GM19351 (cell line): ENCODE measurements around the gene SLC44A4.
"Not testable (repeated sequence)": the region's sequence is repeated elsewhere in the genome, so short reads cannot be mapped to it uniquely, and the experiment has no call there.

ENCODE experiments used
- ATAC-seq: cut with Tn5 transposase; IDR thresholded peaks from one replicate; pipeline ENCODE4 v1.9.1; 2021; ENCODE audit warnings: mild to moderate bottlenecking, moderate library complexity; ENCODE audit not compliant: unreplicated experiment

Gene SLC44A4

DNA sequence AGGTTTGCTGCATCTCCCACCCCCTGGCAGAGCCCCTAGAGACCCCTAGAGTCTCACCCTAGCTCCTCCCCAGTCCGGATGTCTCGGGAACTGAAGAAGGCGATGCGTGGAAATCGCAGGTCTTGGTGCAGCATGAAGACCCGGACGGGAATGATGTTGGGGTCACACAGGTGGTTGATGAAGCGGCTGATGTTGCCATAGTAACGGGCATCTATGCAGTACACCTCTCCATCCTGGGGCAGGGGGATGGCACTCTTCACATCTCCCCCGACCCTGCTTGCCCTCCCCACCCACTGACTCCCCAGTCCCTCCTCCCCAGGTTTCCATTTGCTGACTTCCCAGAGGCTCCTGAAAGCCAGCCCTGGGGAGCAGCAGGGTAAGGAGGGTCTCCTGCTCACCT is 1.8 kb upstream of the SLC44A4 start:
- no peak for ATAC-seq

DNA sequence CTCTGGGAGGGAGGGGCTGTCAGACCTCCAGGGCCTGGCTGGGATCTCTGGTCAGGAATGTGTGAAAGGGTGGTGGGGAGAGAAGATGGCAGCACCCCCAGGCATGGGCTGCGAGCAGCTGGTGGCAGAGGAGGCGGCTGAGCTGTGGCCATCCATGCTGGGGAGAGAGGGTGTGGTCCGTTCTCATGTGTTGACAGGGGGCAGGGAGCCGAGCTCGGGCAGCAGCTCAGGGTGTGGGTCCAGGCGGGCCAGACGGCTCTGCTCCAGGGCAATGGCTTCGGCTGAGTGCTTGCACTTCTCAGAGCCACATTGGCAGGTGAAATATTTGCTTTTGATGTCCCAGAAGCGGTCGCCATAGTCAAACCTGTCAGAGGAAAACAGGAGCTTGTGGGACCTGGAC is 1.1 kb upstream of the SLC44A4 start:
- ATAC-seq: no peak

DNA sequence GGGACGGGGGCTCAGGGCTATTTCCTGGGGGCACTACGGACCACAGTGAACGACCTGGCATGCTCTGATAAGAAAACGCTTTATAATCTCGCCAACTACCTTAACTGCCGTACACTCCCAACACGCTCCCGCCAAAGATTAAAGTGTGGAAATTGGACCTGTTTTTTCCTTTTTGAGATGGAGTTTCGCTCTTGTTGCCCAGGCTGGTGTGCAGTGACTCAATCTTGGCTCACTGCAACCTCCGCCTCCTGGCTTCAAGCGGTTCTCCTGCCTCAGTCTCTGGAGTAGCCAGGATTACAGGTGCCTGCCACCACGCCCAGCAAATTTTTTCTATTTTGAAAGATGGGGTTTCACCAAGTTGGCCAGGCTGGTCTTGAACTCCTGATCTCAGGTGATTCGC is 346 bp upstream of the SLC44A4 start:
- ATAC-seq: no peak

DNA sequence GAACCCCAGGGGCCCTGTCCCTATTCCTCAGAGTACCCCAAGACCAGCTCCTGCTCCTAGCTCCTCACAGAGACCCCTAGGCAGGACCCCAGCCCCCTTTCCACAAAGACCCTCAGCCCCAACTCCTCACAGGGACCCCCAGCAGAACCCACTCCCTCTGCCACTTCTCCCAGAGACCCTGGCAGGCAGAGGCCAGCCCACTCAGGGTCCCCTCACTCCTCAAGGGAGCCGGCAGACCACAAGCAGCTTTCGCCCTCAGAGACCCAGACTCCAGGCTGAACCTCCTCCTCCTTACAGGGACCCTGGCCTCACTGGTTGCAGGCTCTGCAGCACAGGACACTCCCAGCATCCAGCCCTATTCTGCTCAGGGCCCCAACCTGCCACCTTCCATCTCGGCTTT is 575 bp downstream of the SLC44A4 start:
- ATAC-seq: no peak

DNA sequence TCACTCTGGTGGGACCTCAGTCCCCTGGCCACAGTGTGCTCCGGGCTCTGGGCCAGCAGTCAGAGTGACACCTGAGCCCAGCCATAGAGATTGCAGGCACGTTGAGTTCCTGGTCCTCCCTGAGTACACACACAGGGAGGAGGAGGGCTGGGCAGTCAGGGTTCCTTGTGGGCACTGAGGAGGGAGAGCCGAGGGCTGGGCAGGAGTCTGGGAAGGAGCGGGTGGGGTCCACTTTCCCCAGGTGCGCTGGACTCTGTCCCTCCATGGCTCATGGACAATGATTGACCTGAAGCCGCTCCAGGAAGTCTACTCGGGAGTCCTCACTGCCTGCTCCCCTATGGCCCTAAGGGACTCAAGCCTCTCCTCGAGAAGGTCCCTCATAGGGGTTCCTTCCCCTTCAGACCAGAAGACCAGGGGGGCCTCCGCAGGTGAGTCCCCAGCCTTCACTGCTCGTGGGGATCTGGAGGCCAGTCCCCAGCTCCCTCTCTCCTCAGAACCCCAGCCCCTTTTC is 1.1 kb downstream of the SLC44A4 start:
- no peak for ATAC-seq

DNA sequence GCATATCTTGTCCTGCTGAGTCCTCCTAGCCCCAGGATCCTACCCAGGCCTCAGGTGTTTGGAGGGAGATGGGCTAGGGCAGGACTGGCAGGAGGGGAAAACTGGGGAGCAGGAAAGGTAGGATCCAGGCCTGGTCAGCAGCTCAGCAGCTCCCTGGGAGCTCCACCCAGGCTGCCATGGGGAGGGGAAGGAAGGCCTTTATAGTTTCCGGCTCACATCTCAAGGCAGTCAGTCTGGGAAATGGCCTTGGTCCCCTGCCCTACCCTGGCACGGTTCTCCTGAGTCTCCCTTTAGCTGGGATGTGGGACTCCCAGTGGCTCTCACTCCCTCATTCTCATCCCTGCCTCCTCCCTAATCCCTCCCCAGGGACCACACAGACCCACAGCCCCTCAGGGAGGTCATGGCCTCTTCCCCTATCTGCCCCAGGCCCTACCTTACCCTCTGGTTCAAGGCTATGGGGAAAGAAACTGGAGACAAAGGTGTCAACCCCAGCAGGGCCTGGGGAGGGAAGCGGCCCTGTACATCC is 1.6 kb downstream of the SLC44A4 start:
- no peak for ATAC-seq

DNA sequence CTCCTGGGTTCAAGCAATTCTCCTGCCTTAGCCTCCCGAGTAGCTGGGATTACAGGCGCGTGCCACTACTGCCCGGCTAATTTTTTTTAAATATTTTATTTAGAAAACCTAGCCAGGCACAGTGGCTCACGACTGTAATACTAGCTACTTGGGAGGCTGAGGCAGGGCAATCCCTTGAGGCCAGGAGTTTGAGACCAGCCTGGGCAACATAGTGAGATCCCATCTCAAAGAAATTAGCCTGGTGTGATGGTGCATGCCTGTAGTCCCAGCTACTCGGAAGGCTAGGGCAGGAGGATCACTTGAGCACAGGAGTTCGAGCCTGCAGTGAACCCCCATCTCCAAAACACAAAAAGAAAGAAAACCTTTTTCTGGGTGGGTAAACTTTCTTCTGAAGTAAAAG is 2.4 kb downstream of the SLC44A4 start:
- no peak for ATAC-seq

DNA sequence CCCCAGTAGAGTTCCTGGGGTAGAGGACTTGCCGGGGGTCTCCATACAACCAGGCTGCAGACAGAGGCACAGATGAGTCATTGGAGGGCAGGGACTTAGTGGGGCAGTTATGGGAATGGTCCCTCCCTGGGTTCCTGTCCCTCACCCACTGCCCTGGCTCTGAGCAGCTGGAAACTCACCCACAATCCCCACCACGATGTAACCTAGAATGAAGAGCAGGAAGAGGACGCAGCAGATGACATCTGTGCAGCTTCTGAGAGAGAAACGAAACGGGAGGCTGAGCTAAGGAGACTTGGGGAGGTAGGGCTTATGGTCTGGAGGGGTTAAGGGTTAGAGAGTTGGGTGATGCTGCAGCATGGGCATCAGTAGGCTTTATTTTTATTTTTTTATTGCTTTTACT is 2.9 kb downstream of the SLC44A4 start:
- ATAC-seq: no peak

DNA sequence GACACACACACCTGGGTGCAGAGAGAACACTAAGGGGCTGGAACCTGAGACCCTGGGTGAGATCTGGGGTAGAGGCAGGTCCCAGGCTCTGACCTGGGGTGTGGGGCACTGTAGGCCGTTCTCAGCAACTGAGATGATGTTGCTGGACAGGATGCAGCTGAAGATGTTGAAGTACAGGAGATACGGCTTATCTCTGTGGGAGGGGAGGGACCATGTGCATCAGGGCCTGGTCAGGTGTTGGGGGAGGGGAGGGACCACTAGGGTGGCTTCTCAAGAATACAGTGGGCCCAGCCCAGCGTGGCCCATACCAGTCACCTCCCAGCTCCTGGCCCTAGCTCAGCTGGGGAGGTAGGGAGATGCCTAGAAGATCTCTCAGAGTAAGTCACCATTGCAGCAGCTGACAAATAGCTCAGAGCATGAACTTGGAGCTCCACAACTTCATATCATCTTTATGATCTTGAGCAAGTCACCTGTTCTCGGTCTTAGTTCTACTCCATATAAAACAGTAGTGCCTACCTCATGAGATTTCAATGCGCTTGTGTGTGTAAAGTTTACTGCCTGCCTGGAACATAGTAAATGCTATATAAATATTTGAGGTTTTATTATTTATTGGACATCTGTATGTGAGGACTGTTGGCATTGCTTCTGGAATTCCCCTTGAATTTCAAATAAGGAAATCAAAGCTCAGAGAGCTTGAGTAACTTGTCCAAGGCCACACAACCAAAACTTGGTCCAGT is 3.8 kb downstream of the SLC44A4 start:
- ATAC-seq: no peak

DNA sequence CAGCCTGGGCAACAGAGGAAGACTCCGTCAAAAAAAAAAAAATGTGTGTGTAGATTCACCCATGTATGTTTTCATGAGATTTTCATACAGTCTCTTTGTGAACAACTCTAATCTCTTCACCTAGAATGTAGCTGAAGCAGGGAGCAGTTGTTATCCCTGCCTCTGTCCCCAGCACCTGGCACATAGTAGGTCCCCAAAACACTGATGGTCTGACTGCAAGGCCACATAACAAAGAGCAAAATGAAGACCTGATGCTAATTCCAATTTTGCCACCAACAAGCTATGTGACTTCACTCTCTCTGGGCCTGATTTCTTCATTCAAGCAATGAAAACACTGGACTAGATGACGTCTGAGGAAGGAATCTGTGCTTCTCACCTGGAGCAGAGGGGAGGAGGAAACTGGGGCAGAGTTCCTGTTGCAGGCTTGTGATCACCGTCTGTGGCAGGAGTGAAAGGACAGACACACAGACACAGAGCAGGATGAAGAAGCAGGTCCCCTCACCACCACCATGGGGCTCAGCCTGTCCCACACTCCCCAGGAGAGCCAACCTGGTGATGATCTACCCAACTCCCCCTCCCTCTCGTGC is 4.6 kb downstream of the SLC44A4 start:
- no peak for ATAC-seq

DNA sequence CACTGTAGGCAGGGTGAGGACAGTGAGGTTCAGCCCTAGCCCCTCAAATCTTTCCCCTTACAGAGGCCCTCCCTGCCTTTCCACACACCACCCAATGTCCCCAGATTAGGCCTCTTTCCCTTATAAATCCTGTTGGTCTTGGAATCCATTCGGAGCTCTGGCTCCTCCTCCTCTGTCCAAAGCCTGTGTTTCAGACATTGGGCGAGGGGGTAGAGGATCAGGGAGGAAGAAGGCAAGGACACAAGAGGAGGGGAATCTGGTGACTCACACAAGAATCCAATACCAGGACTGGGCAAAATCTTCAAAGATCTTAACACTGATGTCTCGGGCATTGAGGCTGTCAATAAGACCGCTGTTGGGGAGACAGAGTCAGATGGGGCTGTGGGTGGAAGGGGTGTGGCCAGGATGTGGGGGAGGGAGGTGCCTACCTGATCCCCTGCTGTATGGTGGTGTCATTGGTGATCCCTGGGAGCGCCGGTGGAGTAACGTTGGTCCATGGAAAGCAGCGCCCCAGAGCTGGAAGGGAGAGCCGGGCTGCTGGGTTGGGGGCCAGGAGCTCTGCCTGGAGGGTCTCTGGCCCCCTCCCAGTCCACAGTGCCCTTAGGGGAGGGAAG is 7.6 kb downstream of the SLC44A4 start:
- ATAC-seq: no peak

DNA sequence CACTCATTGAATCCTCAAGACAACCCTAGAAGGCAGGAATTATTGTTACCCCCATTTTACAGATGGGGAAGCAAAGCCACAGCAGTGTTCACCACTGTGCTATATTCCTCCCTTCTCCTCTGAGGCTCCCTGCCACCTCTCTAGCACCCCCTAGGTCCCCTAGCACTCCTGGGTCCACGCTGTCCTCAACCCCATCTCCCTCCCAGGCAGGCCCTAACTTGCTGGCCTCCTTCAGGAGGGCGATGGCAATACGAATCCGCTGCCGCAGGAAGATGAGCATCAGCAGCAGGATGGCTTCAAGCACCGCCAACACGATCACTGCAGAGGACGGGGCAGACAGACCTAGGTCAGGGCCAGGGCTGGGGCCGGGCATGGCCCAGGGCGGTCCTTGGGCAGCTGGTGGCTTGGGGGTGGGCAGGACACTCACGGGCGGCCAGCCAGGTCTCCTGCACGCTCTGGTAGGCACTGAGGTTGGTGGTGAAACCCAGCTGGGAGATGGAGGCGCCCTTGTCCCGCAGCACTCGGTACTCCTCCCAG is 8.3 kb downstream of the SLC44A4 start:
- ATAC-seq: no peak

DNA sequence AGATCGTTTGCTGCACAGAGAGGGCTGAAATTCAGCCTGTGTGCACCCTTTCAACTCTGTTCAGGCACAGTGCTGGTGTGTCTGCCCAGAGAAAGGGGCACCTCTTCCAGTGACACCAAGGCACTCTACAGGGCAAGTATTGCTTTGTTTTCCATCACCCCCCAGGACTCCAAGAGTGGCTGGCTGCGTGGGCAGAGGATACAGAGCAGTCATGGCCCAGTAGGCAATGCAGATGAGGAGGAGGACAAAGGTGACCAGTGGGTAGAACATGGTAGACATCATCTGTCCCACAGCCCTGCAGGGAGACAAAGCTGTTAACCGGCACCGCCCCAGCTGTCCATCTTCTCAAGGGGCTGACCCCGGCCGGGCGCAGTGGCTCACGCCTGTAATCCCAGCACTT is 9.5 kb downstream of the SLC44A4 start:
- ATAC-seq: no peak

DNA sequence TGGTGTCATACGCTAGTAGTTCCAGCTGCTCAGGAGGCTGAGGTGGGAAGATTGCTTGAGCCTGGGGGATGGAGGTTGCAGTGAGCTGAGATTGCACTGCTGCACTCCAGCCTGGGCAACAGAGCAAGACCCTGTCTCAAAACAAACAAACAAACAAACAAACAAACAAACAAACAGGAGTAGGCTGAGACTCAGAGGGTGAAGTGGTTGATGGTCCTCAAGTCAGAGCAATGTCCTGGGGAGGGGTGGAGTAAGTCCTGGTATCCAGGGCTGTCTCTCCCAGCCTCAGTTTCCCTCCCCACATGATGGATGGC is 10.2 kb downstream of the SLC44A4 start:
- ATAC-seq: not testable (repeated sequence)

DNA sequence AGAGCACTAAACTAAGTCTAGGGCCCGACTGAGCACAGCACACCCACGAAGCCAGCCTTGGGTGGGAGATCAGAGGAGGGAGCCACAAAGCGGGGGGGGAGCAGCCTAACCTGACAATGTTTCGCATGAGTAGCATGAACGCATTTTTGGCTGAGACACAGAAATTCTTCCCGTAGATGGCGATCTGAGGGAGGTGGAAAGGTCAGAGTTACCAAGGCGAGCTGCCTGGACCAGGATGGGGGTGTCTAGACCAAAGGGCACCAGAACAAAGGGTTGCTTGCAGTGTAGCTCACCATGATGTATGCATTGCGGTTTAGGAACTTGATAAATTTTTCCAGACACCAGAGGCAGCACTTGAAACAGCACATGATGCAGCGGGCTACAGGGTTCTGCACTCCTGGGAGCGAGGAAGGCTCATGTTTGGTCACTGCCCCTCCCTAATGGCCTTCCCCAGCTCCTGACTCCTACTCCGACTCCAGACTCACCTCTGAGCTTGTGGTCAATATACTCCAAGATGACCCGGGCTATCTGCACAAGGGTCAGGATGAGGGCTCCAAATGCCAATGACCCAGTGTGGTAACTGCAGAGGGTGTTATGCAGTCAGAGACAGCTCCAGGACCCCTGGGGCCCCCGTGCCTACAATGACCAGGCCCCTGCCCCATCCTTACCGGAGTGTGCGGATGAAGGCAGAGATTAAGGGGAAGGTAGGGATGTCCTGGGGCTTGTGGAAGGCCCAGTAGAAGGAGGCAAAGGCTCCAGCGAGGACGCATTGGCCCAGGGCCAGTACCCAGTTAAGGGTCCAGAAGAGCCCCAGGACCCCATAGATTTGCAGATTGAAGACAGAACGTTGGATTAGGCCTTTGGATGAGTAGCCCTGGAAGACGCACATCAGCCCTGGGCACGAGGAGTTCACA is 13.3 kb downstream of the SLC44A4 start:
- ATAC-seq: no peak

DNA sequence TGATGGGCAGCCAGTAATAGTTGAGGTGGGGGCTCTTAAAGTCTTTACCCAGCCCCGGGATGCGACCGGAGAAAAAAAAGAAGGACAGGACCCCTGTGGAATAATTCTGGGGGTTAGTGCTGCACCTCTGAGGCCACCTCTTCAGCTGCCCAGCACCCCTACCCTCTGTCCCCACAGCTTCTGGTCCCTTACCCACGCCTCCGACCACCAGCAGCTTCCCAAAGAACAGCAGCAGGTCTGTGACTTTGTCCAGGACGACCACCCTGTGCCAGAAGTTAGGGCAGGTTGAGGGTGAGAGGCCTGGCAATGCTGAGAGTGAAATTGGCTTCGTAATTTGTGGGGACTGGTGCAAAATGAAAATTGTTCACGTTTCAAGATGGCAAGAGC is 14.0 kb downstream of the SLC44A4 start:
- no peak for ATAC-seq

DNA sequence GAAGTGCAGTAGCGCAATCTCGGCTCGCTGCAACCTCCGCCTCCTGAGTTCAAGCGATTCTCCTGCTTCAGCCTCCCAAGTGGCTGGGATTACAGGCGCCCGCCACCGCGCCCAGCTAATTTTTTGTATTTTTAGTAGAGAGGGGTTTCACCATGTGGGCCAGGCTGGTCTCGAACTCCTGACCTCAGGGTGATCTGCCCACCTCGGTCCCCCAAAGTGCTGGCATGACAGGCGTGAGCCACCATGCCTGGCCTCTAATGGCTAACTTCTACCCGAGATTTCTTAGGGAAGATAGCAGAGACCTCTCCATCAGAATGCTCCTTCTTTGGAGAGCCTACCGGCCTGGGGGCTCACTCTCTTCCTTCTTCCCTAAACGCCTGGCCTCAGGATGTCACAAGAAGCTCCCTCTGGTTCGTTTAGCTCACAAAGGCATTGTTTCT is 14.7 kb downstream of the SLC44A4 start:
- ATAC-seq: not testable (repeated sequence)

DNA sequence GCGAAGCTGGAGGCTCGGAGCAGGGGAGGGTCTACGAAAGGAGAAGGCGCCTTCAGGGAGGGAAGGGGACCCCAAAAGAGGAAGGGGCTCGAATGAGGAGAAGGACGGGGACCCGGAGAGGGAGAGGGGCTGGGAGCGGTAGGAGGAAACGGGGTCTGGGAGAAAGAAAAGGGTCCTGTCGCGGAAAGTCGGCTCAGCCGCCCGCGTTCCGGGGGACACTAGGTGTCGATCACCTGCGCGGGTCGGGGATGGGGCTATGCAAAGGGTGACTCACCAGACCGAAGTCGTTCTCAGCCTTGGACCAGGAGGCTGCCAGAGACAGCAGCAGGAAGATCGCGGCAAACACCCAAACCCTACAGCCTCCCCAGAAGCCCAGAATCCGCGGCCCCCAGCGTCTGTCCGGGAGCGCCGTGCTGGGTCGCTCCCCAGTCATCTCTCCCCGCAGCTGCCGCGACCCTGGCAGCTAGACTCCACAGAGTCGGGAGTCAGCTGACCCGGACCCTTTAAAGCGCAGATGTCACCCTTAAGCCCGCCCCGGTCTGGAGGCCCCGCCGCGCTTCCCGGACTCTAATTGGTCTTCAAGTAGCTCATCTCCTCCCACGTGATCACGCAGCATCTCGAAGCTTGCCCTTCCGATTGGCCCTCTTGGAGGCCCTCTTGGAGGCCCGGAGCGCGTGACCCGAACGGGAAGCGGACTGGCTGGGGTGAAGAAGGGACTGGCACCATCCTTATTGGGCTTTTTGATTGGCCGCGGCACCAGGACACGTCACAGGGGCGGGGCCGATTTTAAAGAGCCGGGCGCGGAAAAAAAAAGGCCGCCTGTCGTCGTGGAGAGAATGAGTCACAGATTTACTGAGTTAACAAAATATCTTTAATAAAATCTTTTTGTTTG is 16.2 kb downstream of the SLC44A4 start, which contains the start of gene NEU1:
NEU1 (minus strand) TSS at position 478 of the 892 bp plus-strand sequence; CDS start at position 433, 45 bp downstream.
- peak; percentile 93 for ATAC-seq

DNA sequence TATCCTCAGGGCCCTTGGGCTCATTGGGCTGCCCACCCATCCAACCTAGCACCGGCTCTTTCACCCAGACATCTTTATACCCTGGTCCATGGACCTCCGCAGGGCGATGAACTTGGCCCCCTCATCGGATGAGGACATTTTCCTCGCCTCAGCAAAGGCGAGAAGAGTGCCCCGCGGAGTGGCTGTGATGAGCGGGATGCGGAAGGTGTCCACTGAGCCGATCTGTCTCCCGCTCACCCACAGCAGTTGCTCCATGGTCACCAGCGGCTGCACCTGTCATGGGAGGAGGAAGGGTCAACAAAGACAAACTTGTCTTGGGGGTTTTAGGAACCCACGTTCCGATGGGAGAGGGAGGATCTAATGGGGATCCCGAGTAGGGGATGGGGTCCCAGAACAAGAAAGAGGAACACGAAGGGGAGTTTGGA is 16.9 kb downstream of the SLC44A4 start:
- no peak for ATAC-seq

DNA sequence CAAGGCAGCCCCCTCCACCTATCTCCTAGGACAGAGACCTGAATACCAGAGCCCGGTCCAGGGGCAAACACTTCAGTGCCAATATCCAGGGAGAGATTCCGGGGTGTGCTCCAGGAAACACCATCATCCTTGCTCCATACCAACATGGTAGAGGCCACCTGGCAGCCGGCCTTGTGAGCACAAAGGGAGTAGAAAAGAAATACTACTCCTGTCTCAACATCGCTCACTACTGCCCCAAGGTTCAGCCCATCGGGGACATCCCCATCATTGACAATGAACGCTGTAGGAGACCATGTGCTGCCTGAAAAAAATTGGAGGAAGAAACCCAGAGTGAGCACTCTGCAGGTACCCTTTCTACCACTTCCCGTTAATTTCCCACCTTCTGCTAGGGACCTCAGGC is 17.6 kb downstream of the SLC44A4 start:
- ATAC-seq: no peak
